Effector memory CD8-positive, alpha-beta T cell (primary cell): ENCODE data around the gene INTS15.

ENCODE experiments used
- ATAC-seq: fragments of 150-1000 bp; cut with Tn5 transposase; replicated peaks from 2 replicates; pipeline ENCODE4 v1.10.0; 2021; ENCODE audit warnings: mild to moderate bottlenecking, moderate library complexity
- DNase-seq, 3 experiments: peaks; one replicate each; pipeline ENCODE4 v3.0.0; 2021
- H3K27ac Mint-ChIP-seq, 2 donors: one replicate each; pipeline ENCODE4 v1.8.0; 2022; ENCODE audit warnings: mild to moderate bottlenecking in 2 of 2, mixed read lengths in 2 of 2, moderate library complexity in 2 of 2
- H3K27me3 Mint-ChIP-seq, 2 donors: one replicate each; pipeline ENCODE4 v1.8.0; 2022; ENCODE audit warnings: mixed read lengths in 2 of 2
- H3K36me3 Mint-ChIP-seq: one replicate; pipeline ENCODE4 v1.8.0; 2022; ENCODE audit warnings: mild to moderate bottlenecking, moderate library complexity, mixed read lengths; ENCODE audit not compliant: insufficient read depth
- H3K4me1 Mint-ChIP-seq, 2 donors: one replicate each; pipeline ENCODE4 v1.8.0; 2022; ENCODE audit warnings: low read depth in 2 of 2, mixed read lengths in 2 of 2
- H3K4me3 Mint-ChIP-seq, 2 donors: one replicate each; pipeline ENCODE4 v1.8.0; 2022; ENCODE audit warnings: mild to moderate bottlenecking in 2 of 2, mixed read lengths in 2 of 2, moderate library complexity in 2 of 2
- H3K9me3 Mint-ChIP-seq, 2 donors: one replicate each; pipeline ENCODE4 v1.8.0; 2022; ENCODE audit warnings: mixed read lengths in 2 of 2

The INTS15 gene

GRCh38 chr7:6655636-6656385 lies 66.0 kb downstream of the INTS15 start:
- Mint-ChIP-seq H3K27me3 (no peaks in the 10 kb centered on the region), H3K4me1 (peaks cover 5 to 9% of the 10 kb centered on the region in 2 donors), H3K36me3 (peaks cover 15% of the 10 kb centered on the region), H3K9me3 (no peaks in the 10 kb centered on the region), H3K4me3 (no peak overlapping the region), H3K27ac (no peak overlapping the region)
- DNase-seq: no peak
- no peak for ATAC-seq

GRCh38 chr7:6656413-6656812 lies 66.6 kb downstream of the INTS15 start:
- ATAC-seq (no peak), DNase-seq (no peak)
- Mint-ChIP-seq H3K9me3 (no peaks in the 10 kb centered on the region), H3K27me3 (no peaks in the 10 kb centered on the region), H3K27ac (no peak overlapping the region), H3K36me3 (peaks cover 13% of the 10 kb centered on the region), H3K4me1 (peaks cover 5 to 9% of the 10 kb centered on the region in 2 donors), H3K4me3 (no peak overlapping the region)
